ENCODE results near the gene ERCC4. TPM values are rescaled to one million over a fixed set of nuclear protein-coding genes. Genes with fewer than 3 reads are reported as not detected.

Gene ERCC4
- total and polyA plus RNA-seq, 2 of the 8 experiments (the other 6 are each of a cell fraction or from before 2014, with no cell fraction given), result 1.6 to 13.2 TPM

DNA sequence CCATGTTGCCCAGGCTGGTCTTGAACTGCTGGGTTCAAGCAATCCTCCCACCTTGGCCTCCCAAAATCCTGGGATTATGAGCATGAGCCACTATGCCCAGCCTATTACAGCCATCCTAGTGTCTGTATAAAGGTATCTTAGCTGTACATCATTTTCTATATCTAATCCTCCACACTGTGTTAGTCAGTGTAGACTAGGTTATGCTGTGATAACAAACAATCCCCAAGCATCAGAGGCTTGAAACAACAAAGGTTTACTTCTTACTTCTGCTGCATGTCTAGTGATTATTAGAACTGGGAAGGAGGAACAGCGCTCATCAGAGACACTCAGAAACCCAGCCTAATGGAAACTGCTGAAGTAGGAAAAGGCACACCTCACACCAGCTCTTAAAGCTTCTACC, 68.1 kb downstream of the ERCC4 start (continued):
- TF ChIP-seq, protein P1, sequence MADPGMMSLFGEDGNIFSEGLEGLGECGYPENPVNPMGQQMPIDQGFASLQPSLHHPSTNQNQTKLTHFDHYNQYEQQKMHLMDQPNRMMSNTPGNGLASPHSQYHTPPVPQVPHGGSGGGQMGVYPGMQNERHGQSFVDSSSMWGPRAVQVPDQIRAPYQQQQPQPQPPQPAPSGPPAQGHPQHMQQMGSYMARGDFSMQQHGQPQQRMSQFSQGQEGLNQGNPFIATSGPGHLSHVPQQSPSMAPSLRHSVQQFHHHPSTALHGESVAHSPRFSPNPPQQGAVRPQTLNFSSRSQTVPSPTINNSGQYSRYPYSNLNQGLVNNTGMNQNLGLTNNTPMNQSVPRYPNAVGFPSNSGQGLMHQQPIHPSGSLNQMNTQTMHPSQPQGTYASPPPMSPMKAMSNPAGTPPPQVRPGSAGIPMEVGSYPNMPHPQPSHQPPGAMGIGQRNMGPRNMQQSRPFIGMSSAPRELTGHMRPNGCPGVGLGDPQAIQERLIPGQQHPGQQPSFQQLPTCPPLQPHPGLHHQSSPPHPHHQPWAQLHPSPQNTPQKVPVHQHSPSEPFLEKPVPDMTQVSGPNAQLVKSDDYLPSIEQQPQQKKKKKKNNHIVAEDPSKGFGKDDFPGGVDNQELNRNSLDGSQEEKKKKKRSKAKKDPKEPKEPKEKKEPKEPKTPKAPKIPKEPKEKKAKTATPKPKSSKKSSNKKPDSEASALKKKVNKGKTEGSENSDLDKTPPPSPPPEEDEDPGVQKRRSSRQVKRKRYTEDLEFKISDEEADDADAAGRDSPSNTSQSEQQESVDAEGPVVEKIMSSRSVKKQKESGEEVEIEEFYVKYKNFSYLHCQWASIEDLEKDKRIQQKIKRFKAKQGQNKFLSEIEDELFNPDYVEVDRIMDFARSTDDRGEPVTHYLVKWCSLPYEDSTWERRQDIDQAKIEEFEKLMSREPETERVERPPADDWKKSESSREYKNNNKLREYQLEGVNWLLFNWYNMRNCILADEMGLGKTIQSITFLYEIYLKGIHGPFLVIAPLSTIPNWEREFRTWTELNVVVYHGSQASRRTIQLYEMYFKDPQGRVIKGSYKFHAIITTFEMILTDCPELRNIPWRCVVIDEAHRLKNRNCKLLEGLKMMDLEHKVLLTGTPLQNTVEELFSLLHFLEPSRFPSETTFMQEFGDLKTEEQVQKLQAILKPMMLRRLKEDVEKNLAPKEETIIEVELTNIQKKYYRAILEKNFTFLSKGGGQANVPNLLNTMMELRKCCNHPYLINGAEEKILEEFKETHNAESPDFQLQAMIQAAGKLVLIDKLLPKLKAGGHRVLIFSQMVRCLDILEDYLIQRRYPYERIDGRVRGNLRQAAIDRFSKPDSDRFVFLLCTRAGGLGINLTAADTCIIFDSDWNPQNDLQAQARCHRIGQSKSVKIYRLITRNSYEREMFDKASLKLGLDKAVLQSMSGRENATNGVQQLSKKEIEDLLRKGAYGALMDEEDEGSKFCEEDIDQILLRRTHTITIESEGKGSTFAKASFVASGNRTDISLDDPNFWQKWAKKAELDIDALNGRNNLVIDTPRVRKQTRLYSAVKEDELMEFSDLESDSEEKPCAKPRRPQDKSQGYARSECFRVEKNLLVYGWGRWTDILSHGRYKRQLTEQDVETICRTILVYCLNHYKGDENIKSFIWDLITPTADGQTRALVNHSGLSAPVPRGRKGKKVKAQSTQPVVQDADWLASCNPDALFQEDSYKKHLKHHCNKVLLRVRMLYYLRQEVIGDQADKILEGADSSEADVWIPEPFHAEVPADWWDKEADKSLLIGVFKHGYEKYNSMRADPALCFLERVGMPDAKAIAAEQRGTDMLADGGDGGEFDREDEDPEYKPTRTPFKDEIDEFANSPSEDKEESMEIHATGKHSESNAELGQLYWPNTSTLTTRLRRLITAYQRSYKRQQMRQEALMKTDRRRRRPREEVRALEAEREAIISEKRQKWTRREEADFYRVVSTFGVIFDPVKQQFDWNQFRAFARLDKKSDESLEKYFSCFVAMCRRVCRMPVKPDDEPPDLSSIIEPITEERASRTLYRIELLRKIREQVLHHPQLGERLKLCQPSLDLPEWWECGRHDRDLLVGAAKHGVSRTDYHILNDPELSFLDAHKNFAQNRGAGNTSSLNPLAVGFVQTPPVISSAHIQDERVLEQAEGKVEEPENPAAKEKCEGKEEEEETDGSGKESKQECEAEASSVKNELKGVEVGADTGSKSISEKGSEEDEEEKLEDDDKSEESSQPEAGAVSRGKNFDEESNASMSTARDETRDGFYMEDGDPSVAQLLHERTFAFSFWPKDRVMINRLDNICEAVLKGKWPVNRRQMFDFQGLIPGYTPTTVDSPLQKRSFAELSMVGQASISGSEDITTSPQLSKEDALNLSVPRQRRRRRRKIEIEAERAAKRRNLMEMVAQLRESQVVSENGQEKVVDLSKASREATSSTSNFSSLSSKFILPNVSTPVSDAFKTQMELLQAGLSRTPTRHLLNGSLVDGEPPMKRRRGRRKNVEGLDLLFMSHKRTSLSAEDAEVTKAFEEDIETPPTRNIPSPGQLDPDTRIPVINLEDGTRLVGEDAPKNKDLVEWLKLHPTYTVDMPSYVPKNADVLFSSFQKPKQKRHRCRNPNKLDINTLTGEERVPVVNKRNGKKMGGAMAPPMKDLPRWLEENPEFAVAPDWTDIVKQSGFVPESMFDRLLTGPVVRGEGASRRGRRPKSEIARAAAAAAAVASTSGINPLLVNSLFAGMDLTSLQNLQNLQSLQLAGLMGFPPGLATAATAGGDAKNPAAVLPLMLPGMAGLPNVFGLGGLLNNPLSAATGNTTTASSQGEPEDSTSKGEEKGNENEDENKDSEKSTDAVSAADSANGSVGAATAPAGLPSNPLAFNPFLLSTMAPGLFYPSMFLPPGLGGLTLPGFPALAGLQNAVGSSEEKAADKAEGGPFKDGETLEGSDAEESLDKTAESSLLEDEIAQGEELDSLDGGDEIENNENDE (IDR thresholded peaks at IDR 0.05; ENCODE audit: insufficient replicate concordance, low read length), result no peak
- TF ChIP-seq SRF (IDR thresholded peaks at IDR 0.05; ENCODE audit: low read depth, low read length) (no peak), MAX (IDR thresholded peaks at IDR 0.05) (no peak), CBX5 (IDR thresholded peaks at IDR 0.05; ENCODE audit: low read depth, low read length) (no peak), POLR2A (IDR thresholded peaks at IDR 0.05; ENCODE audit: control extremely low read depth in 1 of 2, low read depth in 2 of 2, low read length in 2 of 2) (no peak), HDAC6 (IDR thresholded peaks at IDR 0.05; ENCODE audit: low read depth, low read length) (no peak)
